CD14-positive monocyte (primary cell): Measurements from ENCODE around the gene MYOM1. TPM values are rescaled to one million over a fixed set of nuclear protein-coding genes. Genes with fewer than 3 reads are reported as not detected.

ENCODE experiments used
- DNase-seq, 3 donors: peaks; one replicate each; pipeline ENCODE4 v3.0.0-alpha.2; 2011 to 2022
- H2AFZ ChIP-seq: 2 replicates; pipeline ENCODE4 v1.6.0; 2012; ENCODE audit warnings: mild to moderate bottlenecking, low read depth, low read length, inconsistent platforms; ENCODE audit not compliant: insufficient read depth, poor library complexity, severe bottlenecking
- H3K27ac ChIP-seq, 2 donors: 1 replicate in 1 of 2; 2 replicates in 1 of 2; pipeline ENCODE4 v1.5.1; 2012 to 2013; ENCODE audit warnings: low read length in 2 of 2, control low read depth in 1 of 2, inconsistent platforms in 1 of 2, low read depth in 1 of 2, mild to moderate bottlenecking in 1 of 2
- H3K27me3 ChIP-seq, 2 donors: one replicate each; pipeline versions ENCODE4 v1.6.0 to v1.6.1; 2011 to 2013; ENCODE audit warnings: low read length in 2 of 2; ENCODE audit not compliant: control insufficient read depth in 2 of 2, insufficient read depth in 2 of 2
- H3K36me3 ChIP-seq, 2 donors: replicated peaks in 1 of 2; 1 replicate in 1 of 2; 2 replicates in 1 of 2; pipeline versions ENCODE4 v1.5.1 to v1.6.1; 2012 to 2013; ENCODE audit warnings: low read length in 2 of 2, control low read depth in 1 of 2, inconsistent platforms in 1 of 2, mild to moderate bottlenecking in 1 of 2; ENCODE audit not compliant: insufficient read depth in 2 of 2, control insufficient read depth in 1 of 2
- H3K4me1 ChIP-seq, 2 donors: 1 replicate in 1 of 2; 2 replicates in 1 of 2; pipeline versions ENCODE4 v1.5.1 to v1.6.1; 2012 to 2013; ENCODE audit warnings: low read length in 2 of 2, control low read depth in 1 of 2, inconsistent platforms in 1 of 2, mild to moderate bottlenecking in 1 of 2, moderate library complexity in 1 of 2; ENCODE audit not compliant: insufficient read depth in 2 of 2, control insufficient read depth in 1 of 2
- H3K4me2 ChIP-seq: replicated peaks from 2 replicates; pipeline ENCODE3; 2012; ENCODE audit warnings: low read length, moderate library complexity, mild to moderate bottlenecking; ENCODE audit not compliant: poor library complexity, severe bottlenecking; ENCODE audit errors: extremely low read depth
- H3K4me3 ChIP-seq, 3 experiments: fragments of 200-600 bp in 1 of 3; sonication (generic) in 1 of 3; replicated peaks in 1 of 3; 1 replicate in 2 of 3; 2 replicates in 1 of 3; pipeline ENCODE4 v1.5.1; 2011 to 2013; ENCODE audit warnings: low read length in 3 of 3, mild to moderate bottlenecking in 3 of 3, control low read depth in 2 of 3, low read depth in 2 of 3, inconsistent platforms in 1 of 3, moderate library complexity in 1 of 3
- H3K79me2 ChIP-seq: 2 replicates; pipeline ENCODE4 v1.6.0; 2012; ENCODE audit warnings: mild to moderate bottlenecking, control low read depth, inconsistent platforms, low read length, moderate library complexity; ENCODE audit not compliant: insufficient read depth
- H3K9ac ChIP-seq: 2 replicates; pipeline ENCODE4 v1.6.0; 2017; ENCODE audit warnings: low read length, mild to moderate bottlenecking; ENCODE audit not compliant: insufficient read depth, poor library complexity, severe bottlenecking
- H3K9me3 ChIP-seq, 2 donors: replicated peaks in 1 of 2; 1 replicate in 1 of 2; 2 replicates in 1 of 2; pipeline versions ENCODE4 v1.5.1 to v1.6.1; 2012 to 2013; ENCODE audit warnings: low read length in 2 of 2, control low read depth in 1 of 2; ENCODE audit not compliant: control insufficient read depth in 1 of 2, insufficient read depth in 1 of 2
- H4K20me1 ChIP-seq: 2 replicates; pipeline ENCODE4 v1.6.0; 2012; ENCODE audit warnings: mild to moderate bottlenecking, low read length, control low read depth, moderate library complexity; ENCODE audit not compliant: insufficient read depth
- H3K27ac Mint-ChIP-seq, 7 donors: one replicate each; pipeline ENCODE4 v1.8.0; 2020; ENCODE audit warnings: mild to moderate bottlenecking in 7 of 7, mixed read lengths in 7 of 7, moderate library complexity in 6 of 7, inconsistent platforms in 2 of 7
- H3K27me3 Mint-ChIP-seq, 3 donors: one replicate each; pipeline ENCODE4 v1.8.0; 2021 to 2022; ENCODE audit warnings: low read depth in 3 of 3, mild to moderate bottlenecking in 3 of 3, mixed read lengths in 3 of 3, moderate library complexity in 3 of 3, inconsistent platforms in 1 of 3
- H3K36me3 Mint-ChIP-seq, 2 donors: one replicate each; pipeline ENCODE4 v1.8.0; 2020; ENCODE audit warnings: mixed read lengths in 2 of 2, inconsistent platforms in 1 of 2, mild to moderate bottlenecking in 1 of 2
- H3K4me1 Mint-ChIP-seq: one replicate; pipeline ENCODE4 v1.8.0; 2020; ENCODE audit warnings: mild to moderate bottlenecking, mixed read lengths
- H3K4me3 Mint-ChIP-seq, 2 donors: one replicate each; pipeline ENCODE4 v1.8.0; 2020; ENCODE audit warnings: mild to moderate bottlenecking in 2 of 2, mixed read lengths in 2 of 2, moderate library complexity in 1 of 2
- H3K9me3 Mint-ChIP-seq, 7 donors: one replicate each; pipeline ENCODE4 v1.8.0; 2020 to 2022; ENCODE audit warnings: mixed read lengths in 7 of 7, mild to moderate bottlenecking in 6 of 7, moderate library complexity in 6 of 7, inconsistent platforms in 2 of 7
- CTCF ChIP-seq: fragments of 200-600 bp; IDR thresholded peaks from one replicate; pipeline ENCODE4 v1.8.0; 2022; ENCODE audit warnings: antibody characterized with exemption, mild to moderate bottlenecking
- WGBS: methylation state at CpG from one replicate; pipeline ENCODE4 v1.1.5; 2013; ENCODE audit warnings: missing lambda C conversion rate; ENCODE audit not compliant: insufficient coverage; 5-methylcytosine and 5-hydroxymethylcytosine counted together
- intact Hi-C, 2 donors: fragments of 100-400 bp; cut with micrococcal nuclease; formaldehyde crosslinking; loops; one replicate each; pipeline versions ENCODE4 v1.15.0 to v1.15.1; 2023
- polyA plus RNA-seq, 3 donors: library from polyadenylated mRNA; depleted of rRNA in 1 of 3; unstranded in 2 of 3; stranded (reverse) in 1 of 3; fragments of 300-500 nt in 2 of 3; fragments of >200 nt in 1 of 3; fragmentation: Illumina TruSeq in 2 of 3; gene quantifications; 1 replicate in 2 of 3; 2 replicates in 1 of 3; pipeline ENCODE4 v1.2.3, GENCODE V29; 2012 to 2021

Gene MYOM1
- polyA plus RNA-seq, 3 donors: 0.05 to 0.95 (median 0.22) TPM

DNA sequence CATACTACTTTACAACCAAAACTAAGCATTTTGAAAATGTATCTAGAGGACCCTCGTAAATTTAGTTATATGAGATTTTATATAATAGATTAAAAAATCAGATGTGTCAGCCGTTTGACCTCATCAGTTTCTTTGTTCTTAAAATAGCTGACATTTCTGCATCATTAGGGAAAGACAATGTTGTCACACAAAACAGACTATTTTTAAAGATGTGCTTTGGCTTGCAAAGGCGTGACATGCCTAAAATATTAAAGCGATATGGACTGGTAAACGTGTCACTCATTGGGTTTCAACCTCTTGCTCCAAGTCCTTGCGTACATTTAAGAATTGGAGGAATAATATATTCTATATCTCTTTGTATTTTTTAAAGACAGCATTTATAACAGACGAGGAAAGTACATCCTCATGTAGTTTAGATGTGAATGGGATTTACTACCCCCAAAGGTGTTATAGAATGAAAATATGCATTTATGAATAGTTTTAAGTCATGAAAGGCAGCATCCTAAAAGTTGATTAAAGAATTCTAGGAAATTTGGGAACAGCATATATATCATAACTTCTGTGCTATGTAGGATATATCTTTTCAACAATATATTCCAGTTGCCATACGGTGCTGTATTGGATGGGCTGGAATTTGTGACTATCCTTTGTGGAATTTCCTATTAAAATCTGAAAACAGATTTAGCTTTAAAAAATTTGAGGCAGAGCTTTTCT lies 31.6 kb upstream of the MYOM1 start:
- peaks cover 96% of the 10 kb centered on the region for H3K79me2 ChIP-seq
- no peak for TF ChIP-seq CTCF
- WGBS: no CpG with 5 or more reads among the region's 8 CpGs
- H3K27me3 Mint-ChIP-seq: peaks cover 0 to 2% (median 0%) of the 10 kb centered on the region in 3 donors
- peaks cover 82% of the 10 kb centered on the region for H4K20me1 ChIP-seq
- peak overlapping the region in 1 of 2 donors; percentile 45 for H3K27ac ChIP-seq
- H3K36me3 Mint-ChIP-seq: peaks cover 39 to 49% of the 10 kb centered on the region in 2 donors
- no peak overlapping the region for H3K4me3 ChIP-seq
- no peak overlapping the region for H2AFZ ChIP-seq
- H3K9ac ChIP-seq: no peak overlapping the region
- peaks cover 32 to 53% of the 10 kb centered on the region in 2 donors for H3K4me1 ChIP-seq
- no peak for DNase-seq
- H3K27me3 ChIP-seq: no peaks in the 10 kb centered on the region
- peaks cover 41 to 43% of the 10 kb centered on the region in 2 donors for H3K36me3 ChIP-seq
- peak overlapping the region; percentile 7 for H3K4me2 ChIP-seq
- H3K9me3 ChIP-seq: no peaks in the 10 kb centered on the region
- peaks cover 52% of the 10 kb centered on the region for H3K4me1 Mint-ChIP-seq
- peak overlapping the region in 1 of 7 donors; percentile 54 for H3K27ac Mint-ChIP-seq
- H3K4me3 Mint-ChIP-seq: no peak overlapping the region
- intact Hi-C loops: no loop called here
- peaks cover 0 to 2% (median 0%) of the 10 kb centered on the region in 7 donors for H3K9me3 Mint-ChIP-seq

- no peaks in the 10 kb centered on the region for H3K27me3 ChIP-seq
- WGBS: no CpG with 5 or more reads among the region's 6 CpGs
- H3K9me3 ChIP-seq: no peaks in the 10 kb centered on the region
- peaks cover 35 to 51% of the 10 kb centered on the region in 2 donors for H3K4me1 ChIP-seq
- Mint-ChIP-seq H3K4me3 (peak overlapping the region in 1 of 2 donors; percentile 33), H3K27me3 (peaks cover 0 to 2% (median 0%) of the 10 kb centered on the region in 3 donors), H3K27ac (peak overlapping the region in 6 of 7 donors; percentile 6 to 75 (median 46)), H3K9me3 (peaks cover 0 to 2% (median 0%) of the 10 kb centered on the region in 7 donors), H3K4me1 (peaks cover 53% of the 10 kb centered on the region), H3K36me3 (peaks cover 30 to 40% of the 10 kb centered on the region in 2 donors)
- peaks cover 32 to 34% of the 10 kb centered on the region in 2 donors for H3K36me3 ChIP-seq
- TF ChIP-seq CTCF: no peak
- H4K20me1 ChIP-seq: peaks cover 73% of the 10 kb centered on the region
- peak overlapping the region in 1 of 2 donors; percentile 59 for H3K27ac ChIP-seq
- H2AFZ ChIP-seq: no peak overlapping the region
- H3K79me2 ChIP-seq: peaks cover 91% of the 10 kb centered on the region
- intact Hi-C loops: no loop called here
- DNase-seq: peak in 1 of 3 donors; percentile 39
- peak overlapping the region; percentile 5 for H3K4me2 ChIP-seq
- H3K9ac ChIP-seq: no peak overlapping the region
- H3K4me3 ChIP-seq: peak overlapping the region in 1 of 3 experiments; percentile 20
Observed at GRCh38 chr18:3250237-3251107, 30.7 kb upstream of the MYOM1 start.
